ENCODE measurements around the gene UNC5B. TPM values are rescaled to one million over a fixed set of nuclear protein-coding genes. Genes with fewer than 3 reads are reported as not detected.

Gene UNC5B
- total RNA-seq, 1 donor from 2014 or later, result 26.9 TPM

DNA sequence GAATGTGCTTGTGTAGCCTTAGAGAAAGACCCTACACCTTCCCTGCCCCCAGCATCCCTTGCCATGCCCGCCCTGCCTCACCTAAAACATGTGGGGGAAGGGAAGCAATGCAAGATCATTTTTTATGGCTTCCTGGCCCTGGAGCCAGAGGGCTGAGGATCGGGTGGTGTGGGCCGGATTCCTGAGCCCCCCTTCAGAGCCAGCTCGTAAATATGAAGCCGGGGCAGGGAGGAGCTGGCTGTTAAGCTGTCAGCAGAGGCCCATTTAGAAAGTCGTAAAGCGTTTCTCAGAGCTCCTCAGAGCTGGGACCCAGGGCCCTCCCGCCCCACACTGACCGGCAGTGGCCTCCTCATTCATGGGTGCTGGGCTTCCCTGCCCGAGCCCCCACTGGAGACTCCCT is 23.9 kb downstream of the UNC5B start:
- DNase-seq (ENCODE audit: low read depth), result no peak
- H3K36me3 ChIP-seq (ENCODE audit: control insufficient read depth, insufficient read depth, low read length), result no peaks in the 10 kb centered on the region
- TF ChIP-seq, protein P1, sequence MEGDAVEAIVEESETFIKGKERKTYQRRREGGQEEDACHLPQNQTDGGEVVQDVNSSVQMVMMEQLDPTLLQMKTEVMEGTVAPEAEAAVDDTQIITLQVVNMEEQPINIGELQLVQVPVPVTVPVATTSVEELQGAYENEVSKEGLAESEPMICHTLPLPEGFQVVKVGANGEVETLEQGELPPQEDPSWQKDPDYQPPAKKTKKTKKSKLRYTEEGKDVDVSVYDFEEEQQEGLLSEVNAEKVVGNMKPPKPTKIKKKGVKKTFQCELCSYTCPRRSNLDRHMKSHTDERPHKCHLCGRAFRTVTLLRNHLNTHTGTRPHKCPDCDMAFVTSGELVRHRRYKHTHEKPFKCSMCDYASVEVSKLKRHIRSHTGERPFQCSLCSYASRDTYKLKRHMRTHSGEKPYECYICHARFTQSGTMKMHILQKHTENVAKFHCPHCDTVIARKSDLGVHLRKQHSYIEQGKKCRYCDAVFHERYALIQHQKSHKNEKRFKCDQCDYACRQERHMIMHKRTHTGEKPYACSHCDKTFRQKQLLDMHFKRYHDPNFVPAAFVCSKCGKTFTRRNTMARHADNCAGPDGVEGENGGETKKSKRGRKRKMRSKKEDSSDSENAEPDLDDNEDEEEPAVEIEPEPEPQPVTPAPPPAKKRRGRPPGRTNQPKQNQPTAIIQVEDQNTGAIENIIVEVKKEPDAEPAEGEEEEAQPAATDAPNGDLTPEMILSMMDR (IDR thresholded peaks at IDR 0.05; ENCODE audit: insufficient read depth, low read length, poor library complexity, severe bottlenecking), result no peak
- no peak overlapping the region for H3K4me3 ChIP-seq (ENCODE audit: low read depth, low read length)
- peaks cover 45% of the 10 kb centered on the region for H3K27me3 ChIP-seq (ENCODE audit: control insufficient read depth, insufficient read depth, low read length)

GRCh38 chr10:71236822-71237682 is 24.7 kb downstream of the UNC5B start:
- Histone ChIP-seq H3K27me3 (ENCODE audit: control insufficient read depth, insufficient read depth, low read length) (peaks cover 40% of the 10 kb centered on the region), H3K4me3 (ENCODE audit: low read depth, low read length) (no peak overlapping the region), H3K36me3 (ENCODE audit: control insufficient read depth, insufficient read depth, low read length) (no peaks in the 10 kb centered on the region)
- TF ChIP-seq, protein P1 (IDR thresholded peaks at IDR 0.05; ENCODE audit: insufficient read depth, low read length, poor library complexity, severe bottlenecking), result no peak
- no peak for DNase-seq (ENCODE audit: low read depth)

GRCh38 chr10:71237843-71238623 is 25.7 kb downstream of the UNC5B start:
- H3K4me3 ChIP-seq (ENCODE audit: low read depth, low read length), result no peak overlapping the region
- no peak for DNase-seq (ENCODE audit: low read depth)
- no peaks in the 10 kb centered on the region for H3K36me3 ChIP-seq (ENCODE audit: control insufficient read depth, insufficient read depth, low read length)
- H3K27me3 ChIP-seq (ENCODE audit: control insufficient read depth, insufficient read depth, low read length), result peaks cover 31% of the 10 kb centered on the region
- TF ChIP-seq, protein P1 (IDR thresholded peaks at IDR 0.05; ENCODE audit: insufficient read depth, low read length, poor library complexity, severe bottlenecking), result no peak

- Histone ChIP-seq H3K4me3 (ENCODE audit: low read depth, low read length) (no peak overlapping the region), H3K36me3 (ENCODE audit: control insufficient read depth, insufficient read depth, low read length) (no peaks in the 10 kb centered on the region), H3K27me3 (ENCODE audit: control insufficient read depth, insufficient read depth, low read length) (peaks cover 25% of the 10 kb centered on the region)
- DNase-seq (ENCODE audit: low read depth), result no peak
- TF ChIP-seq, protein P1 (IDR thresholded peaks at IDR 0.05; ENCODE audit: insufficient read depth, low read length, poor library complexity, severe bottlenecking), result no peak
Observed at GRCh38 chr10:71238626-71239025, 26.3 kb downstream of the UNC5B start.

- Histone ChIP-seq H3K4me3 (ENCODE audit: low read depth, low read length) (no peak overlapping the region), H3K36me3 (ENCODE audit: control insufficient read depth, insufficient read depth, low read length) (no peaks in the 10 kb centered on the region), H3K27me3 (ENCODE audit: control insufficient read depth, insufficient read depth, low read length) (peaks cover 24% of the 10 kb centered on the region)
- DNase-seq (ENCODE audit: low read depth), result no peak
- TF ChIP-seq, protein P1 (IDR thresholded peaks at IDR 0.05; ENCODE audit: insufficient read depth, low read length, poor library complexity, severe bottlenecking), result no peak
Observed at GRCh38 chr10:71239131-71239915, 27.0 kb downstream of the UNC5B start.

Data from kidney epithelial cell (primary cell).